HG02884 (cell line): ENCODE data around the gene SSBP3.

ENCODE experiments used
- ATAC-seq: cut with Tn5 transposase; IDR thresholded peaks from one replicate; pipeline ENCODE4 v1.9.1; 2021; ENCODE audit warnings: mild to moderate bottlenecking, moderate library complexity; ENCODE audit not compliant: unreplicated experiment

Gene SSBP3

DNA sequence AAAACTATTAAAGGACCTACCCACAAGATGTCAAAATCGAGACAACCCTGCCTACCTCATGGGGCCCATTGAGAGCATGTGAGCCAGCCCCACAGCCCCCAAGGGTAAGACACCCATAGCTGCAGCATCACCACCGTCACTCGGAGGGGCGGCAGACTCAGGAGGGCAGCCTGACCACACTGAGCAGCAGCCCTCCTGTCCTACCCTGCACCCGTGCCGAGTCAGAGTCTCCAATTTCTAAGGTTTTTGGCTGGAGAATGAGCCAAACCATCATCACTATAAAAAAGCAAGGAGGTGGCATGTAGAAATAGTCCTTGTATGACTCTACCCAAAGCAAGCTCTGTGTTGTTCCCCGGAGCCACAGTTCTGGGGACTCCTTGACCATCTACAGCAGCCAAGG is 94.7 kb downstream of the SSBP3 start:
- ATAC-seq, result no peak

DNA sequence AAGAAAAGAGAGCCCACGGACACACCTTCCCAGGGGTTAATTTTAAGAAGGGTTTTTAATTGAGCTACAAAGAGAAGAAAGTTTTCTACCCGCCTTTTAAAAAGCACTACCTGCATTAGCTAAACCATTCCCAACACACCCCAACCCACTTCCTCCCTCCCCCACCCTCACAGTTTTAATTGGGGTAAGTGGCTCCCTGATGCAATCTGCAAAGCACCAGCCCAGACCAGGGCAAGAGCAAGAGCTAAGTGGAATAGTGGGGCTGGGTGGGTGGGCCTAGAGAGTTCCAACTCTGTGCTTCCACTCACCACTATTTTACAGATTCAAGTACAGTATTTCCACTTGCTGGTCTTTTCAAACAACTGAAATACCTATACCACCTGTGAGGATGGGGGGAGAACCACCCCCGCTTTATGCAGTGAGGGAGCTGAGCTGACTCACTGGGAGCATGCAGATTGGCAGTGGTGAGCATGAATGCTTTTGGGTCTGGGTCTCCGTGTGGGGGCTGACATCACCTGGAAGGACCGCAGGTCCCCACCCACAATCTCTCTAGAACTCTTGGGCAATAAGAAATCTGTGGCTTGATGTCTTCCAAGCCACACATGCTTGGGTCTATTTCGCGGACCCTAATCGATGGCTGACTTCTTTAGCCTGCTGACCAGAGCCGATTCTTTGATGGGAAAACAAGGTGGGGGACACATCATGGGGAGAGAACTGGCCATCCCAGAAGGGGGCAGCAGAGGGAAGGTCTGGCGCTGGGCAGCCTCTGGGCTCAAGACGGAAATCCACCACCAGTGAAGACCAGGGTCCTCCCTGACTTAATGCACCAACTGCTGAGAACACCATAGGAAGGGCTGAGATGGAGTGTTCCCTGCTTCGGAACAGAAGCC is 95.5 kb downstream of the SSBP3 start:
- ATAC-seq, result no peak

DNA sequence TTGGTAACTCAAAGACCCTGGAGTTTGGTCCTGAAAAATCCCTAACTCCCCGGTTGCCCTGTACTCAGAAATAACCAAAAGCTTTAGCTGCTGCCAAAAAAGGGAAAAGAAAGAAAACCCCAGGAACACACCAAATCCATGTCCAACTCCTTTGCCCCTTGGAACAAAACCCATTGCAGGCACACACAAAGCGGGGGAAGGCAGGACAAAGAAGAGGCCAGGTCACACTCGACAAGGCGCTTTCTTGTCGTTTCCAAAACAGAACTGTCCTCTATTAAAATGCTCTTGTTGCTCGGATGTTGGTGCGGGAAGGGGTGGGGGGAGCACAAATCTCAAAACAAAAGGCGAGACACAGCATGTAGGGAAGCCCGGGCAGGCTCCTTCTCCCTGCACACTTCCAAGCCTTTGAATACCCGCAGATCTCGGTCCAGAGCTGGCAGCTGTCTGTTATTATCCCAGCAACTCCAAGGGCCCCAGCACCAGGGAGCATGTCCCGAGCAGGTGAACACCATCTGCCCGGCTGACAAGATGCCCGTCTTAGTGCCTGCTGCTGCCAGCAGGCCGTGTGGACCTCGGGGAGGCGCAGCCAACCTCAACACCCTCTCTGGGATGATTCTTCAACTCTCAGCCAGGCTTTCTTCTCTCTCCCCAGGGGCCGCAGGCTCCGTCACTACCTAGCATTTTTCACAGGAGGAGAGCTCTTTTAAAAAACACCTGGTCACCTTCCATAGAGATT is 96.4 kb downstream of the SSBP3 start:
- ATAC-seq, result no peak

DNA sequence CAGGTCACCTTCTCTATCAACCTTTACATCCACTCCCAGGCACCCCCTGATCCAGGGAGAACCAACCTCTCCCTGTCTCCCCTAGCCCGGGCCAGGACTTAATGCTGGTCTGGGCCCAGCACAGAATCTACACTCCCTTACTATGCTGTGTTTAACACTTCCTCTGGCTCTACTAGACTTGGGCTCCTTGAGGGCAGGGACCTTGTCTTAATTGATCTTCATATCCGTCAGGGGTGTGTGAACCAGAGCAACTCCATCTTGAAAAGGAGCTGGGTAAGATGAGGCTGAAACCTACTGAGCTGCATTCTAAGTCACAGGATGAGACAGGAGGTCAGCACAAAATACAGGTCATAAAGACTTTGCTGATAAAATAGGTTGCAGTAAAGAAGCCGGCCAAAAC is 98.9 kb downstream of the SSBP3 start:
- no peak for ATAC-seq

DNA sequence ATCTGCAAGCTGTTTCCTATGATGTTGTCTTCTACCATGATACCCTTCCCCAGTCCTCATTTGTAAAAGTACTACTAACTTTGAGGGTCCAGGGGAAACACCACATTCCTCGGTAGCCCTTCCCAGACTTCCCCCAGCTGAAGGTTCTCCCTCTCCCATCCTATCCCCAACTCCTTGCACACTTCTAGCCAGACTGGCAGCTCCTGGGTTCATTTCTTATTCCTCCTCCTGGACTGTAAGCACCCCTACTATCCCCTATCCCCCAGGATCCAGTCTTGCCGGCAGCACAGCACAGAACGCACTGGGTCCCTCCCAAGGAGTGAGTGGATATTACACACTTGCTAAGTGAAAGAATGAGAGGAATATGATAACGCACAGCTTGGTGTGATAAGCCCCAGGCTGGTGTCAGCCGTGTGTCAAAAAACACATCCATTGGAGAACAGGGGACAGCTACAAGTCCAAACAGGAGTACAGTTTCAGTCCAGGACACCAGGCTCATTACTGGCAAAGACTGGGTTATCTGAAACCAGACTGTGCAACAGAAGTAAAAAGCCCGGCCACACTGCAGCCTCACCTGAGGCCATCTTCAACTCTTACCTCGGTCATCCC is 100.2 kb downstream of the SSBP3 start:
- no peak for ATAC-seq

DNA sequence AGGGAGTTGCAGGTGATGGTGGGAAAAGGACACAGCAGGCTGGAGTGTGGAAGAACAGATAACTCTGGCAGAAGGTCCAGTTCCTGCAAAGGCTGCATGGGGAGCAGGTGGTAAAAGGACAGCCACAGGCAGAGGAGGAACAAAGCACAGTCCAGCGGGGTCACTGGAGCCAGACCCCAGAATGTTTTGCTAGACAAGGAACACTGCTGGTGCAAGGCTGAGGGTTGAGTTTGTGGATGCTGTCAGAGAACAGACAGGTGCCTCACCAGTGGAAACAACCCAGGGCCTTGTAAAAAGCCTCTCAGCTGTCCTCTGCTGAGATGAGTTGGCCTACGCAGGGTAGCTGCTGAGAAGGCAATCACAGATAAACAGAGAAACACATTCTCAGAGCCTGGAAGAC is 101.7 kb downstream of the SSBP3 start:
- no peak for ATAC-seq

DNA sequence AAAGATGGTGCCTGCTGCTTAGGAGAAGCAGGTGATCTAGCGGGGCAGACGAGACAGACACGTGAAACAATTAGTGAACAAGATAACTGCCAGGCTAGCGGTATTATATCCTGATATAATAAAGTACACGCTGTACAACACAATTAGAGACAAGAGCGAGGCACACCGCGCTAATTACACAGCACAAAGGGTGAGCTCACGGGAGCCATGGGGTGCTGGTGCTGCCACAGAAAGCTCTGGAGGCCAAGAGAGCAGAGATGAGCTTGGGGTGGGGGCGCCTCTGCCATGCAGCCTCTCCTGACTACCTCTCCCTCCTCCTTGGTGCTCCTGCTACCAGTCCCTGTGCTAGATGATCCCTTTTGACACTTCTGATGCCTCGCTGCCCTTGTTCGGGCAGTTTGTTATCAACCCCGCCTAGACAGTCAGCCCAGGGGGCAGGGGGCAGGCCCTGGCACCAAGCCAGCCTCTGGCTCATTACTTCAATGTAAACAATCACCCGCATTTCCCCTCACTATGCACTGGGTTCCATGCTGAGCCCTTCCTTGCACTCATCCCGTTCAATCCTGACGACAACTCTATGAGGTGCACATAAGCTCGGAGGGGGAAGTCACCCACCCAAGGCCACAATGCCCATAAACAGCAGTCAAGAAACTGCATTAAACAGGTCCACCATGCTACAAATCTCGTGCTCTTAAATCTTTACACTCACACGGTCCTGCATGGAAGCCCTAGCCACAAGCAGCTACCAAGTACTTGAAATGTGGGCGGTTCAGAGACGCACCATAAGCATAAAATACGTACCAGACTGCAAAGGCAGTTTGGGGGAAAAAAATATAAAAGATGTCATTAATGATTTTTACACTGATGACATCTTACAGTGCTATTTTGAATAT is 103.0 kb downstream of the SSBP3 start:
- no peak for ATAC-seq

DNA sequence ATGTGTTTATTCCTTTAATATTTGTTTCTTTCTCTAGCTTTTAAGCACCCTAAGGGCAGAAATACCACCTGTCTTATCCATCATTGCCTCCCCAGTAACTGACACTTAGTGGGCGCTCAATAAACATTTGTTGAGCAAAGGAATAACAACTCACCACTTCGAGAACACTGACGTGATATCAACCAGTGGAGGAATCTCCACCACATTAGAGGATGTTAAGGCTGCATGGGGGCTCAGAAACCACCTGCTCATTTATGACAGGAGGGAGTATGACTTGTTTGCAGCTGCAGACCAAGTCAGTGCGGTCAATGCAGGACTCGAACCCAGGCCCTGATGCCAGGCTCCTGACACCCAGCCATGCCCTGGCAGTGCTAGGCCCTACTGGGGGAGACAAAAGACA is 103.6 kb downstream of the SSBP3 start:
- no peak for ATAC-seq

DNA sequence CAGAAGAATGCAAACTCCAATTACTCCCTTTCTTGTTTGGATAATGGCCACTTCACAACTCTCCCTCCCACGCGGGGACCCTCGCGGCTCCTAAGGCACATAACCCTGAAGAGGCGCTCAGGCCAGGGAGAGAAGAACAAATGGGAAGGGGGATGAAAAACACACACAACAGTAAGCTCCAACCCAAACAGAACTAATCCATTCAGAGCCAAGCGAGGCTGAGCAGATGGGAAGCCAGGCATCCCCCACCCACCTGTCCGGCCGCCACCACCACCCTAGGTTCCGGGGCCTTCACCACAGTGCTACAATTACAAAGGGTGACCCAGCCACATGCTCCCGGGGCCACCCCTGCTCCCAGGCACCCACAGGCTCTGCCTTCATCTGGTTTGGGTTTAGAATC is 104.7 kb downstream of the SSBP3 start:
- ATAC-seq, result no peak

DNA sequence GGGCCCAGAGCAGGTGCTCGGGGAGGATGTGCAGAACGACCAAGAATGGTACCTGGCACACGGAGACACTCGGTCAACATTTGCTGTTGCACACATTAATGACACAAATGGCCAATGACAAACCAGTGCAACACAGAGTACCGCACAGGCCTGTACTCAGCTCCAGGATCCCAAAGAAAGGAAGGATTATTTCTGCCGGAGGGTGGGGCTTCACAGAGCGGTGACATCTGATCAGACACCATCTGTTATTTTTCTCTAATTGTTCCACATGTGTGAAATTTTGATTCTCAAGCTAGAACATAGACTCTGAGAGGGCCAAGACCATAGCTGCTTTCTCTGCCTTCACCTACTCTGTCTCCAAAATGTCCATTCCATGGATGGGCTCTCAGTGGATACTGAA is 105.8 kb downstream of the SSBP3 start:
- no peak for ATAC-seq

DNA sequence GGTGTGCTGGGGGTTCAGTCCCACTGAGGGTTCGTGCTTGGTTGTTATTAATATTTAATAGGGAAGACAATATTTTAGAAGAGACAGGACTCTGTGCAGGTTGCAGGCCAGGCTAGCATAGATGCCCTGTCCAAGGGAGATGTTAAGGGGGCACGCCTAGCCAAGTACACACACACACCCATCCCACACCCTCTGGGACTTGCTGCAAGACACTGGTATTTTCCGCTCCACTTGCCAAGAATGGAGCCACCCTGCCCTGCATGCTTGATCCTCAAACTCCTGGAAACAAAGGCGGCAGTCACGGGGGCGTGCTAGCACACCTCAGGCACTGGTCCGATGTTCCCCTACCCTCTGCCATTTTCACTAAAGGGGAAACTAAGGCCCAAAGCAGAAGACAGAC is 107.2 kb downstream of the SSBP3 start:
- no peak for ATAC-seq

DNA sequence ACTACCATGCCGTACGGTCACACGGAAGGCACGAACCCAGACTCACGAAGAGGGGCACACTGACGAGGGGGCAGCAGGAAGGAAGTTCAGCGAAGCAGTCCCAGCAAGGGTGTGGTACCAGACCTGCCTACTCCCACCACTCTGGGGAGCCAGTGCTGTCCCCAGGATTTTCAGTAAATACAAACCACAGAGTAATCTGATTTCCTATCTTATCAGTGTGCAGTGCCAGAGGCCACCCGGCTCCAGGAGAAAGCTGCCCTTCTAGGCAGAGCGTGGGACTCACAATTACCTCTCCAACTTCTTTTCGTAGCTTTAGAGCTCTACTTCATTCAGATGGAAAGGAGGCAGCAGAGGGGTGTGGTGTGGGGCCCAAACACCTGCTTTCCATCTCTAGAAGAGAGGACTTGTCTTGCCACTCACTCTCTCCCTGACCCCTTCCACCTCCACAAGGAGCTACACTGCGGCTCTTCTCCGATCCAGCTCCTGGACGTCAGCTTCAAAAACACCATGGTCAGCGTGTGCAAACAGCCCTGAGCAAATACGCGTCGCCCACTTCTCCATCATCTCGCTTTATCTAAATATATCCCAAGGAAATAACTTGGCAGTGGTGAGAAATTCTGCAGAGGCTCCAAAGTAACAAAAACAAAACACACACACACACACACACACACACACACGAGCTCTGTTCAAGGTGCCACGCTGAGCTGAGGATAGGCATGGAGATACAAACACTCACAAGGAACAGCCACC is 107.7 kb downstream of the SSBP3 start:
- ATAC-seq, result no peak

DNA sequence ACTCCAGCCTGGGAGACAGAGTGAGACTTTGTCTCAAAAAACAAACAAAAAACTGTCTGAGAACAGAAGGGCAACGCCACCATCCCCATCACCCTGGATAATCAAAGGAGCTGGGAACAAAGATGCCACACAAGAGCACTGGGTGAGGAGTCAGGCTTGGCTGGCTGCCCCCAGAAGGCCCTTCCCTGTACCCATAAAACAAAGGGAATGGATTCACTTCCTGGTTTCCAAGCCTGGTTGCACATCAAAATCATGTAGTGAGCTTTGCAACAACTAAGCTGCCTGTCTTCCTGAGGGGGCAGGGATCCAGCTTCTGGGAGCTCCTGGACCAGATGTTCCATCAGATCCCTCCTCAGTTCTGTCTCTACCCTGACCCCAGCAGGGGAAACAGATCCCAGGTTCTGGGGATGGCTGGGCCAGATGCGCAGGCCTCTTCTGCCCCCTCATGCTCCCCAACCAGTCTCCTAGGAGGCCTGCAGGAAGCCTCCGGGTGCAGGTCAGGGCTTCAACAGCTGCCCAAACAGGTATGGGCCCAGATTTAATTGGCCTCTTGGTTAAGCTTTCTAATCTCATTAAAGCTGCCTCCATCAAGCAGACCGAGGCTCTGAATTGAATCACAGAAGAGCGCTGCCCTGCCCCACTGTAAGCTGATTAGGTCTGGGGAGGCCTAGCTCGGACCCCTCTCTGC is 108.5 kb downstream of the SSBP3 start:
- no peak for ATAC-seq

DNA sequence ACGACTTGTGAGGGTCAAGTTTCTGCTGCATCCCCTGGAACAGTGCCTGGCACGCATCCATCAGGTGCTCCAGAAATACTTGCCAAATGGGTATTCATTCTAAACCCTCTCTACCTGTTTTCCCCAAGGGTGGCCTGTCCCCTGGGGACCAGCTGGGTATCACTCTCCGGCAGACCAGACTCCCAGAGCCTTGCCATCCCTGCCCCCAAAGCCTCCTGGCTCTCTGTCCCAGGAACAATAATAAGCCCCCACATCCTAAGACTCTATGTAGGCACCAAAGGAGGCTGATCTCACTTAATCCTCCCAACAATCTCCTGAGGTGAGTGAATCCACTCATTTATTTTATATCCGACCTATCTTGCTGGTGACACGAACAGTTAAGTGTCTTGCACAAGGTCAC is 109.5 kb downstream of the SSBP3 start:
- no peak for ATAC-seq

DNA sequence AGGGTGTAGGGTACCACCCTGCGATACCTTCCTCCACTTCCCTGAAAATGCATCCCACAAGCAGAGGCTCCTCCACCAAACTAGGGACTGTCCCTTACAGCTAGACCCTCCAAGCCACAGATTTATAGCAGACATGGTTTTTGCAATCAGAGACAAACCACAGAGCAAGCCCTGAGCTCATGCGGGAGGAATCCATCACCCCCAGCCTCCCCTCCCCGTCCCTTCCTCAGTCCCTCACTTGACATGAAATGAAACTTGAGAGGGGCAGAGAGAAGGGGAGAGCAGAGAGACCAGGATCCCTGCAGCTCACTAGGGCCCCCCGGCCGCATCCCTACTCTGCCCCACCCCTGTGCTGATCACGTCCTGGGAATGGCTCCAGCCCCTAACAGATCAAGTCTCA is 111.3 kb downstream of the SSBP3 start:
- ATAC-seq, result no peak

DNA sequence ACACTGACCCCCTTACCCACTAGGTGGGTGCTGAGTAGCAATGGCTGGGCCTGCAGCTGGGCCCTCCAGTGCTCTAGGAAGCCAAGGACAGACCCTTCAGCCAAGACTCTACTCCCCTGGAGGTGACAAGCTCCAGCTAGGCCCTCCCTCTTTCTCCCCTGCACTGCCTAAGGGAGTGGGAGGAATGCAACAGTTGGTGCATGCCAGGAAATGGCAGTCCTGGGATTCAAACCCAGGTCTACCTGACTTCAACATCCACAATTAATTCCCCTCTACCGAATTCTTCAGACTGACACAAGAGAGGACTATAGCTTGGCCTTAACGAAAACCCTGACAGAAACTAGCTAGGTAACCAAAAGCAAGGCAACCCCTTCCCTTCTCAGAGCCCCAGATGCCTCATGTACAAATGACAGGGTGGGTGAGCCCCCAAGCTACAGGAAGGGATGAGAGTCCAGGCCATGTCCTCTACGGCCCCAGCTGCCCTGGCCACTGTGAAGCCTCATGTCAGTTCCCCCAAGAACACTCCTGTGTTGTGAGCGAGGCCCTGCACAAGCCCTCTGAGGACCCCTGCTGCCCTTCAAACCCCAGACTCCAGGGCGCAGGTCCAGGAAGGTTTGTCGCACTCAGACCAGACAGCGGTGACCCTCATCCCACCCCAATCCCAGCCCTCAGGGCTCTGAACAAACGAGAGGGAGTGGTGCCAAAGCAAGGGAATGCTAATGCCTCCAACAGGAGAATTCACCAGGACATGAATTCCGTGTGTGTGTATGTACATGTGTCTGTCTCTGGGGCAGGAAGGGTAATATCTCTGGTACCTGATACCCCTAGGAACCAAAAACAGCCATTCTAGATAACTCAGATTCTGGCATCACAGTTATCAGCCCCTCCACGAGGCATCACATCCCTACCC is 113.9 kb downstream of the SSBP3 start:
- ATAC-seq, result no peak

DNA sequence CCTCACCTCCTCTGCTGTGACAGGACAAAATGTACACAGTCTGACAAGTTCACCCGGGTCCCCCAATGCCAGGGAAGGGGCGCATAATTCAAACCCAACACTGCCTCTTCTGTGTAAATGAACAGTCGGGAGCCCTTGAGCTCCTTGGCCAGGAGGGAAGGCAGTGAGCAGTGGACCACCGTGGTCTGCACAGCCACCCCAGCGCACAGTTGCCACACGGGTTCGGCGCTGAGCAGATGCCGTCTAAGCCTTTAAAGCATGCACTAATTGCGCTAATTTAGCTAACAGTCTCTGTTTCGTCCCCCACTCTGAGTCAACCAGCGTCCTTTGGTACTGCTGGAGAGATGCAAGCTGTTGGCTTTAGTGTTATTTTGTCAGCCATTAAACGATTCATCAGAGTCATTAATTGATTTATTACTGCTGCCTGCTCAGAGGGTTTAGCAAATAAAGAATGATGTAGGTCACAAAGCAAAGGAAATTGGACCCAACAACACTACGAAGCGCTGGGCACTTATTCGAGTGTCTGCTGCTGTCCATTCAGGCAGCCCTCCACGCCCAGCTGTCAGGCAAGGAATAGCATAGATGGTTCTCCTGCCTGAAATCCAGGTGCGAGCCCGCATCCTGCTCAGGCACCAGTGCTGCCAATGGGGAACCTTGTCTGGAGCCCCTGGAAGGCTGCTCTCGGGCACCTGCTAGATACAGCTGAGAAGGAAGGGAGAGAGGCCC is 114.8 kb downstream of the SSBP3 start:
- ATAC-seq, result no peak
